Type B pancreatic cell (in vitro differentiated cells): ENCODE results near the gene COL1A1. TPM values are rescaled to one million over a fixed set of nuclear protein-coding genes. Genes with fewer than 3 reads are reported as not detected.

Experiments used
- DNase-seq: peaks from one replicate; pipeline ENCODE4 v3.0.0; 2021; ENCODE audit warnings: mixed read lengths; ENCODE audit not compliant: unreplicated experiment; ENCODE audit errors: extremely low spot score
- H3K27ac Mint-ChIP-seq: 2 replicates; pipeline ENCODE4 v1.8.0; 2021; ENCODE audit warnings: mild to moderate bottlenecking, mixed read lengths
- H3K27me3 Mint-ChIP-seq: 2 replicates; pipeline ENCODE4 v1.8.0; 2021; ENCODE audit warnings: mixed read lengths
- H3K36me3 Mint-ChIP-seq: 2 replicates; pipeline ENCODE4 v1.8.0; 2021; ENCODE audit warnings: mixed read lengths
- H3K4me1 Mint-ChIP-seq: one replicate; pipeline ENCODE4 v1.8.0; 2021; ENCODE audit warnings: mixed read lengths; ENCODE audit not compliant: unreplicated experiment
- H3K4me3 Mint-ChIP-seq: 2 replicates; pipeline ENCODE4 v1.8.0; 2021; ENCODE audit warnings: mild to moderate bottlenecking, mixed read lengths
- H3K9me3 Mint-ChIP-seq: 2 replicates; pipeline ENCODE4 v1.8.0; 2021; ENCODE audit warnings: mixed read lengths
- long read RNA-seq: library from polyadenylated mRNA; unstranded; transcript quantifications from one replicate; pipeline ENCODE4 v2.0.0, GENCODE V29; 2020
- total RNA-seq: library from RNA; stranded (reverse); gene quantifications from 2 replicates; pipeline ENCODE4 v1.2.1, GENCODE V29; 2021; ENCODE audit warnings: low replicate concordance
- TF ChIP-seq, protein P1 (sequence below): fragments of 200-600 bp; sonication (generic); conservative IDR thresholded peaks from 2 replicates; pipeline ENCODE4 v1.5.0; 2021; ENCODE audit warnings: antibody characterized with exemption, mild to moderate bottlenecking

The COL1A1 gene
- 31.0 and 201 TPM in 2 replicates for total RNA-seq
- long read RNA-seq, partial matches to known transcripts, result 3 of 3 reads
- long read RNA-seq, other reads (novel, unspliced or antisense), result 0 of 3 reads

DNA sequence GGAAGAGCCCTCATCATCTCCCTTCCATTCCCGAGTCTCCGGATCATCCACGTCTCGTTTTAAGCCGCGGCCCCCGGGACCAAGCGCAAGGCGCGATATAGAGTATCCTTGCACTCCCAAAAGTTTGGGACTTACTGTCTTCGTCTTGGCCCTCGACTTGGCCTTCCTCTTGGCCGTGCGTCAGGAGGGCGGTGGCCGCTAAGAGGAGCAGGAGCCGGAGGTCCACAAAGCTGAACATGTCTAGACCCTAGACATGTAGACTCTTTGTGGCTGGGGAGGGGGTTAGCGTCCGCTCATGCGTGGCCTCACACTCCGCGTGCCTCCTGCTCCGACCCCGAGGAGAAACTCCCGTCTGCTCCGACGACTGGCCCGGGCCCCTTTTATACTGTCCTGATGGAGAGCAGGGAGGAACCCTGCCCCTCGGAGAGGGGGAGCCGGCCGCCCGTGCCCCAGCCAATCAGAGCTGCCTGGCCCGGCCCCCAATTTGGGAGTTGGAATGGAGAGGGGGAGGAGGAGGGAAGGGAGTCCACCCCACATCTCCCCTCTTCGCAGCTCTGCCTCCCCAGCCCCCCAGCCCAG, at the start of gene COL1A1:
Gene COL1A1 (minus strand): TSS at position 356 of the 579 bp plus-strand sequence. CDS start 118 bp downstream, at position 238.
- TF ChIP-seq, protein P1, sequence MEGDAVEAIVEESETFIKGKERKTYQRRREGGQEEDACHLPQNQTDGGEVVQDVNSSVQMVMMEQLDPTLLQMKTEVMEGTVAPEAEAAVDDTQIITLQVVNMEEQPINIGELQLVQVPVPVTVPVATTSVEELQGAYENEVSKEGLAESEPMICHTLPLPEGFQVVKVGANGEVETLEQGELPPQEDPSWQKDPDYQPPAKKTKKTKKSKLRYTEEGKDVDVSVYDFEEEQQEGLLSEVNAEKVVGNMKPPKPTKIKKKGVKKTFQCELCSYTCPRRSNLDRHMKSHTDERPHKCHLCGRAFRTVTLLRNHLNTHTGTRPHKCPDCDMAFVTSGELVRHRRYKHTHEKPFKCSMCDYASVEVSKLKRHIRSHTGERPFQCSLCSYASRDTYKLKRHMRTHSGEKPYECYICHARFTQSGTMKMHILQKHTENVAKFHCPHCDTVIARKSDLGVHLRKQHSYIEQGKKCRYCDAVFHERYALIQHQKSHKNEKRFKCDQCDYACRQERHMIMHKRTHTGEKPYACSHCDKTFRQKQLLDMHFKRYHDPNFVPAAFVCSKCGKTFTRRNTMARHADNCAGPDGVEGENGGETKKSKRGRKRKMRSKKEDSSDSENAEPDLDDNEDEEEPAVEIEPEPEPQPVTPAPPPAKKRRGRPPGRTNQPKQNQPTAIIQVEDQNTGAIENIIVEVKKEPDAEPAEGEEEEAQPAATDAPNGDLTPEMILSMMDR, result no peak
- Mint-ChIP-seq H3K27me3 (peaks cover 48% of the 10 kb centered on the region), H3K9me3 (no peaks in the 10 kb centered on the region), H3K4me1 (peaks cover 34% of the 10 kb centered on the region), H3K27ac (peak within 1 kb of the TSS; percentile 96), H3K36me3 (no peaks in the 10 kb centered on the region), H3K4me3 (peak within 1 kb of the TSS; percentile 92)
- DNase-seq, result no peak

DNA sequence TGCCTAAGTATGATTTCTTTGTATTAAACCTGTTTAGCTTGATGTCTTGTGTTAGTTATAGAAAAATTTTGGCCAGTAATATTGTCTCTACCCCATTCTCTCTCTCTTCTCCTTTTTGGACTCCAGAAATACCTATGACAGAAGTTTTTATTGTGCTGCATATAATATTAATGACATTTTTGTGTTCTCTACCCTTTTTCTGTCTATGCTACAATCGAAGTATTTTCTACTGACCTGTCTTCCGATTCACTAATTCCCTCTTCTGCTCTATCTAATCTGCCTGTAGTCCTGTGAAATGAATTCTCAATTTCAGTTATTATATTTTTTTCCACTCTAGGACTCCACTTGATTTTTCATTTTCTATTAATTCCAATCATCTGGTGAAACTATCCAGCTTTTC, 46.8 kb upstream of the COL1A1 start:
- Mint-ChIP-seq H3K4me3 (no peak overlapping the region), H3K36me3 (no peaks in the 10 kb centered on the region), H3K27me3 (peaks cover 8% of the 10 kb centered on the region), H3K9me3 (peaks cover 22% of the 10 kb centered on the region), H3K4me1 (peaks cover 4% of the 10 kb centered on the region), H3K27ac (no peak overlapping the region)
- DNase-seq, result no peak
- TF ChIP-seq, protein P1, result no peak

DNA sequence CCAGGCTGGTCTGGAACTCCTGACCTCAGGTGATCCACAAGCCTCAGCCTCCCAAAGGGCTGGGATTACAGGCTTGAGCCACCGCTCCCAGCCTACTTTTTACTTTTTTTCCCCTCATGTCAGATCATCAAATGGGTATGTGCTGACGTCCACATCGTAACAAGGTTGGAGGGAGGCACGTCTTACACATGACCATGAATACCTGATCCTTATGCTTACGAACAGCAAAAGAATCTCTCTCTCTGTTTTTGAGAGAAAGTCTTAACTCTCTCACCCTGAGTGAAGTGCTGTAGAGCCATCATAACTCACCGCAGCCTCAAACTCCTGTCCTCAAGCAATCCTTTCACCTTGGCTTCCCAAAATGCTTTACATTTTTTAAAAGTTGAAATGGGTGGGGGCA, 43.3 kb upstream of the COL1A1 start:
- Mint-ChIP-seq H3K27me3 (peaks cover 4% of the 10 kb centered on the region), H3K36me3 (no peaks in the 10 kb centered on the region), H3K9me3 (peaks cover 15% of the 10 kb centered on the region), H3K27ac (no peak overlapping the region), H3K4me1 (no peaks in the 10 kb centered on the region), H3K4me3 (no peak overlapping the region)
- DNase-seq, result no peak
- TF ChIP-seq, protein P1, result no peak

DNA sequence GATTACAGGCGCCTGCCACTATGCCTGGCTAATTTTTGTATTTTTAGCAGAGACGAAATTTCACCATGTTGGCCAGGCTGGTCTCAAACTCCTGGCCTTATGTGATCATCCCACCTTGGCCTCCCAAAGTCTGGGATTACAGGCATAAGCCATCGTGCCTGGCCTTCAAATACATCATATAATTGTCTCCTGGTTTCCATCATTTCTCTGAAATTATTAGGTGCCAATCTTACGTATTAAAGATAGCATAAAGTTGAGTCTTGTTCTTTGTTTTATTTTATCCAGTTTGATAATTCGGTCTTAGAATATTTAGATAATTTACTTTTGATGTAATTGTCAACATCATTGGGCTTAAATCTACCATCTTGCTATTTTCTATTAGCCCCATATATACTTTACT, 40.0 kb upstream of the COL1A1 start:
- H3K27ac Mint-ChIP-seq, result no peak overlapping the region
- DNase-seq, result no peak

DNA sequence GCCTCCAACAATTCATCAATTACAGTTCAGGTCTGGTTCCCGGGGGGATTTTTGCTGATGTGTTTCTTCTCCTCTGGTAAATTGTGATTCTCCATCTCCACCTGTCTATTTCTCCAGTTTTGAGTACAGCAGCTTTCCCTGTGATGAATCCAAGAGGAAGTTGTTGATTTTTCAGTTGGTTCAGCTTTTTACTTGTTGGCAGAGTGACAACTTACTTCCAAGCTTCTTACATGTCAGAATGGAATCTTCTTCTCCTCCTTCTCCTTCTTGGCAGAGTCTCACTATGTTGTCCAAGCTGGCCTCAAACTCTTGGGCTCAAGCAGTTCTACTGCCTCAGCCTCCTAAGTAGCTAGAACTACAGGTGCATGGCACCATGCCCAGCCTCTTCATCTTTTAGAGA, 39.4 kb upstream of the COL1A1 start:
- Mint-ChIP-seq H3K4me1 (no peaks in the 10 kb centered on the region), H3K4me3 (no peak overlapping the region), H3K9me3 (no peaks in the 10 kb centered on the region), H3K27me3 (peaks cover 8% of the 10 kb centered on the region), H3K36me3 (no peaks in the 10 kb centered on the region), H3K27ac (no peak overlapping the region)
- TF ChIP-seq, protein P1, result no peak
- no peak for DNase-seq

More for the DNA sequence above, 40.0 kb upstream of the COL1A1 start:
- Mint-ChIP-seq H3K36me3 (no peaks in the 10 kb centered on the region), H3K27me3 (peaks cover 8% of the 10 kb centered on the region), H3K9me3 (no peaks in the 10 kb centered on the region), H3K4me3 (no peak overlapping the region), H3K4me1 (no peaks in the 10 kb centered on the region)
- TF ChIP-seq, protein P1, result no peak
